HepG2 (cell line): ENCODE results near the gene KCNK7.

Source experiments
- FIP1L1 ChIP-seq: fragments of 200-400 bp; formaldehyde crosslinking; IDR thresholded peaks from 2 replicates; pipeline ENCODE4 v1.6.1; 2018; ENCODE audit warnings: low read depth, mild to moderate bottlenecking, low read length, moderate library complexity, borderline replicate concordance; ENCODE audit not compliant: insufficient read depth
- GABPA ChIP-seq, 2 experiments: IDR thresholded peaks; 2 replicates each; pipeline ENCODE4 v1.6.1; 2011 to 2016; ENCODE audit warnings: low read depth in 2 of 2, low read length in 1 of 2, missing biosample characterization in 1 of 2, missing genetic modification characterization in 1 of 2
- MXI1 ChIP-seq: IDR thresholded peaks from 3 replicates; pipeline ENCODE4 v1.6.1; 2012; ENCODE audit warnings: low read depth, low read length, inconsistent platforms, borderline replicate concordance
- POLR2A ChIP-seq, 2 experiments: IDR thresholded peaks; 2 replicates each; pipeline ENCODE4 v1.6.1; 2011; ENCODE audit warnings: low read depth in 2 of 2, low read length in 2 of 2, mild to moderate bottlenecking in 1 of 2, moderate library complexity in 1 of 2; ENCODE audit not compliant: insufficient read depth in 1 of 2
- REPIN1 ChIP-seq: sonication (generic); formaldehyde crosslinking; IDR thresholded peaks from 2 replicates; pipeline ENCODE4 v1.8.0; 2022; ENCODE audit warnings: missing genetic modification reagents, low read depth, mild to moderate bottlenecking, borderline replicate concordance
- TF ChIP-seq, protein P1 (sequence below): sonication (generic); formaldehyde crosslinking; IDR thresholded peaks from 2 replicates; pipeline ENCODE4 v1.4.0; 2020; ENCODE audit warnings: missing genetic modification reagents
- TF ChIP-seq, protein P2 (sequence below): sonication (generic); formaldehyde crosslinking; IDR thresholded peaks from 2 replicates; pipeline ENCODE4 v1.5.0; 2020; ENCODE audit warnings: mild to moderate bottlenecking, missing genetic modification reagents, moderate library complexity

DNA sequence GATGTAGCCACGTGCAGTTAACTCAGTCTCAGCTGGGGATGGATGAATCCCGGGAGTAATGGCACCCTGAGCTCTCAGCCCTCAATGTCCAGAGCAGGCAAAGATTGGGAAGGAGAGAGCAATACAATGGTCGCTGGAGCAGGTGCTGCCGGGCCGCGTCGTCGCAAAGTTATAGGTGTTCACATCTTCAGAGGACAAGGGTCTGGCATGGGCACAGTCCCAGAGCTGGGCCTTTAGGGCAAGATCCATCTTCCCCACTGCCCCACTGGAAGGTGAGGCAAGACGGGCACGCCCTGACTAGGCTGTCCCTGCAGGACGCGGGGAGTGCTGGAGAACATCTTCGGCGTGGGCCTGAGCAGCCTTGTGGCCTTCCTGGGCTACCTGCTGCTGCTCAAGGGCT, 27.6 kb upstream of the KCNK7 start:
- TF ChIP-seq, protein P1, sequence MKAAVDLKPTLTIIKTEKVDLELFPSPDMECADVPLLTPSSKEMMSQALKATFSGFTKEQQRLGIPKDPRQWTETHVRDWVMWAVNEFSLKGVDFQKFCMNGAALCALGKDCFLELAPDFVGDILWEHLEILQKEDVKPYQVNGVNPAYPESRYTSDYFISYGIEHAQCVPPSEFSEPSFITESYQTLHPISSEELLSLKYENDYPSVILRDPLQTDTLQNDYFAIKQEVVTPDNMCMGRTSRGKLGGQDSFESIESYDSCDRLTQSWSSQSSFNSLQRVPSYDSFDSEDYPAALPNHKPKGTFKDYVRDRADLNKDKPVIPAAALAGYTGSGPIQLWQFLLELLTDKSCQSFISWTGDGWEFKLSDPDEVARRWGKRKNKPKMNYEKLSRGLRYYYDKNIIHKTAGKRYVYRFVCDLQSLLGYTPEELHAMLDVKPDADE (CRISPR knock-in tag) = no peak
- no peak for TF ChIP-seq FIP1L1
- TF ChIP-seq POLR2A (IDR thresholded peaks at IDR 0.05; ENCODE audit: insufficient read depth in 1 of 2, low read depth in 2 of 2, low read length in 2 of 2) = no peak
- TF ChIP-seq REPIN1 = no peak
- TF ChIP-seq, protein P2, sequence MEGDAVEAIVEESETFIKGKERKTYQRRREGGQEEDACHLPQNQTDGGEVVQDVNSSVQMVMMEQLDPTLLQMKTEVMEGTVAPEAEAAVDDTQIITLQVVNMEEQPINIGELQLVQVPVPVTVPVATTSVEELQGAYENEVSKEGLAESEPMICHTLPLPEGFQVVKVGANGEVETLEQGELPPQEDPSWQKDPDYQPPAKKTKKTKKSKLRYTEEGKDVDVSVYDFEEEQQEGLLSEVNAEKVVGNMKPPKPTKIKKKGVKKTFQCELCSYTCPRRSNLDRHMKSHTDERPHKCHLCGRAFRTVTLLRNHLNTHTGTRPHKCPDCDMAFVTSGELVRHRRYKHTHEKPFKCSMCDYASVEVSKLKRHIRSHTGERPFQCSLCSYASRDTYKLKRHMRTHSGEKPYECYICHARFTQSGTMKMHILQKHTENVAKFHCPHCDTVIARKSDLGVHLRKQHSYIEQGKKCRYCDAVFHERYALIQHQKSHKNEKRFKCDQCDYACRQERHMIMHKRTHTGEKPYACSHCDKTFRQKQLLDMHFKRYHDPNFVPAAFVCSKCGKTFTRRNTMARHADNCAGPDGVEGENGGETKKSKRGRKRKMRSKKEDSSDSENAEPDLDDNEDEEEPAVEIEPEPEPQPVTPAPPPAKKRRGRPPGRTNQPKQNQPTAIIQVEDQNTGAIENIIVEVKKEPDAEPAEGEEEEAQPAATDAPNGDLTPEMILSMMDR (CRISPR knock-in tag) = no peak
- no peak for TF ChIP-seq MXI1
- TF ChIP-seq GABPA (IDR thresholded peaks at IDR 0.05; ENCODE audit: low read depth, low read length) = no peak
- no peak for TF ChIP-seq GABPA (CRISPR knock-in tag; IDR thresholded peaks at IDR 0.05; ENCODE audit: low read depth)
